Adipose tissue (tissue), 3 donors: ENCODE data around the gene SFSWAP. TPM values are rescaled to one million over a fixed set of nuclear protein-coding genes. Genes with fewer than 3 reads are reported as not detected.
"Not testable (repeated sequence)": the region's sequence is repeated elsewhere in the genome, so short reads cannot be mapped to it uniquely, and the experiment has no call there.

ENCODE experiments used
- H3K27ac ChIP-seq: one replicate; pipeline ENCODE4 v1.5.1; 2013; ENCODE audit warnings: low read depth, low read length
- WGBS, 3 donors: extraction: QIAGEN DNeasy Blood & Tissue Kit; methylation state at CpG; one replicate each; pipeline ENCODE4 v1.1.7; 2013; 5-methylcytosine and 5-hydroxymethylcytosine counted together
- polyA plus RNA-seq, 3 donors: library from polyadenylated mRNA; stranded (reverse); fragments of 200-250 nt; gene quantifications; one replicate each; pipeline ENCODE4 v1.2.3, GENCODE V29; 2013
- donor health status: healthy with polysubstance abuse.
- donor health status: Bipolar disorder and iron deficiency.
- donor health status: healthy.

The SFSWAP gene
- polyA plus RNA-seq, 3 donors: 16.0 to 28.4 (median 18.1) TPM

- WGBS, 3 donors: 77 to 91% (median 87%) methylated on average over 12 of the region's 12 CpGs
- no peak overlapping the region for H3K27ac ChIP-seq
Measured at GRCh38 chr12:131770120-131770519, 59.2 kb downstream of the SFSWAP start.

GRCh38 chr12:131771965-131772364 is 61.1 kb downstream of the SFSWAP start:
- H3K27ac ChIP-seq: no peak overlapping the region
- WGBS, 3 donors: 90 to 92% (median 91%) methylated on average over 10 of the region's 10 CpGs

DNA sequence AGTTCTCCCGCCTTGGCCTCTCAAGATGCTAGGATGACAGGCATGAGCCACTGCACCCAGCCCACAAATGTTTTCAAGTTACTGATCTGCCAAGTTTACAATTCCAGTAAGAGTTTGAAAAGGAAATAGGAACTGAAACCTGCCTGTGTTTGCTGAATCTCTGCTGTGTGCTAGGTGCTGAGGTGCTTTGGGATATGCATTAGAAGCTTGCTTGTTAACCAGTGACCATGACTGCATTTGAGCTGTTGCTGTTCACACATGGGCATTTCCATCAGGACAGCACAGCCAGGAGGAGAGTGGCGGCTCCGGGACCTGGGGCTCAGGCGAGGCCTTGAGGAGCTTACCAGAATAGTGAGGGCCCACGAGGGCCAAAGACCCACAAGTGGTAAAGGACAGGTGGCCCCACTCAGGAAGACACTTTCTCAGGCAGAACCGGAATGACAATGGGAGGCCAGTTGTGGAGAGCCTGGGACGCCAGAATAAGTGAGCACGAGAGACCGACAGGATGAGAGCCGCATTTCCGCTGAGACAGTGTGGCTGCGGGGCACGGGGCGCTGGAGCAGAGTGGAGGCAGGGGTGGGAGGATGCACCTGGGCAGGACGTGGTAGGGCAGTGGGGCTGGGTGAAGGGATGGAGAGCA is 62.8 kb downstream of the SFSWAP start:
- no peak overlapping the region for H3K27ac ChIP-seq
- WGBS, 3 donors: 63 to 80% (median 66%) methylated on average over 15 of the region's 15 CpGs

DNA sequence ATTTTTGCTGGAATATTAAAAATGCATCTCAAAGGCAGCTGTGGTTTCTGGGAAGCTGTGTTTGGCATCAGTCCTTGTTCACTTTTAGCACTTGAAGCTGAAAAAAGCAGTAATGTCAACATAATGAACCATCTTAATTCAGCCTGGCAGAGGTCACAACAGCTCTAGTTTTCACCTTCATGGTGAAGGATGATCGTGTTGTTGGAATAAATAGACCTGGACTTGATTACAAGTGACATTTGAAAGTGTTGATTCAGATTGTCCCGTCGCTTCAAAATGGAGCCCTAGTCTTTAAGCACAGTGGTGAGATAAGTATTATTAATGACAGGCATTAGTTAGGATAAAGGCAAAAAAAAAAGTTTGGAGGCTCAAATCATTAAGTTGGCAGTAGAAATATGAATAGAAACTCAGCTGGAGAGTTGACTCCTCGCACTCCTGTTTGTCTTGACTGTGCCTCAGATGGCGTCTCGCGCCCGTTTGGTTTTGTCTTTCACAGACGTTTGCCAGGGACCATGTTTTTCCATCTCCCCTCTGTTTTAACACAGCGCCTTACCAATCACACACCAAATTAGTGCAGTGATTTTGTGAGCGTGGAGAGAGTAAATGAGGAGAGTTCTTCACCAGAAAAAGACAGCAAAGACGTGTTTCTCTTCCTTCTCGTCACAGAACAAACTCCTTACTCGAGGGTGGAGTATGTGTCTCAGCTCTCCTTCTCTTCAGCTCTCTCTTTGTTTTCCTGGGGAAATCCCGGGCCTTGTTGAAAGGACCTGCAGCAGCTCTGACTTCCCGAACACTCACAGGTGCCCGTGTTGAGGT is 63.9 kb downstream of the SFSWAP start:
- WGBS, 3 donors: 77 to 86% (median 85%) methylated on average over 17 of the region's 17 CpGs

DNA sequence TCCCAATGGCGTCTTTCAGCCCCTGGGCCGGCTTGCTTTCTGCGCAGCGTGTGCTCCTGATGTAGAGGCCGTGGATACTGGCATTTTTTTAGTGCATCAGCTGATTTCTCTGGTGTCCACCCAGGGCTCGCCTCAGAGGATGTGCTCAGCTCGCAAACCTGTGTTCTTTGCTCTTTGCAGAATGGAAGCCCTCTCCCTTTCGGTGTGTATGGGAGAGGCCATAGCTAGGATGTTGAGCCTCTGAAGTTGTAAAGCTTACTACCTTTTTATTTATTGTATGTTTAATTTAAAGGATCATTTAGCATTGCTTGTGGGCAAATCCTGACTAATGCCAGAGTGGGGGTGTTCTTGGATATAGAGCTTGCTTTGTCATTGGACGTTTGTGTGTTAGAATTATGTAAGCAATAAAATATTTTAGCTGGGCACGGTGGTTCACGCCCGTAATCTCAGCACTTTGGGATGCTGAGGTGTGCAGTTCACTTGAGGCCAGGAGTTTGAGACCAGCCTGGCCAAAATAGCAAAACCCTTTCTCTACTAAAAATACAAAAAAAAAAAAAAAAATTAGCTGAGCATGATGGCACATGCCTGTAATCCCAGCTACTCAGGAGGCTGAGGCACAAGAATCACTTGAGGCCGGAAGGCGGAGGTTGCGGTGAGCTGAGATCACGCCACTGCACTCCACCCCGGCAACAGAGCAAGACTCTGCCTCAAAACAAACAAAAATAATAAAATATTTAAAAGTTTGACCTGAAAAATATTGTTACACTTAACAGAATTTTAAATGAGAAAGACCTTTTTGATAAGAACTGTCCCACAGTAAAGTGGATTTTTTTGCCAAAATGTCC is 64.7 kb downstream of the SFSWAP start:
- WGBS, 3 donors: 86 to 88% (median 87%) methylated on average over 17 of the region's 17 CpGs
- H3K27ac ChIP-seq: no peak overlapping the region

More for the DNA sequence above, 63.9 kb downstream of the SFSWAP start:
- no peak overlapping the region for H3K27ac ChIP-seq

- 82 to 90% (median 83%) methylated on average over 14 of the region's 14 CpGs for WGBS, 3 donors
Measured at GRCh38 chr12:131776237-131776889, 65.5 kb downstream of the SFSWAP start.

DNA sequence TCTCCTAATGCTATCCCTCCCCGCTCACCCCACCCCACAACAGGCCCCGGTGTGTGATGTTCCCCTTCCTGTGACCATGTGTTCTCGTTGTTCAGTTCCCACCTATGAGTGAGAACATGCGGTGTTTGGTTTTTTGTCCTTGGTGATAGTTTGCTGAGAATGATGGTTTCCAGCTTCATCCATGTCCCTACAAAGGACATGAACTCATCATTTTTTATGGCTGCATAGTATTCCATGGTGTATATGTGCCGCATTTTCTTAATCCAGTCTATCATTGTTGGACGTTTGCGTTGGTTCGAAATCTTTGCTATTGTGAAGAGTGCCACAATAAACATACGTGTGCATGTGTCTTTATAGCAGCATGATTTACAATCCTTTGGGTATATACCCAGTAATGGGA is 66.4 kb downstream of the SFSWAP start:
- WGBS, 3 donors: 95 to 97% (median 96%) methylated on average over 9 of the region's 9 CpGs
- H3K27ac ChIP-seq: not testable (repeated sequence)

More at GRCh38 chr12:131776237-131776889, 65.5 kb downstream of the SFSWAP start:
- no peak overlapping the region for H3K27ac ChIP-seq

GRCh38 chr12:131779027-131779426 is 68.1 kb downstream of the SFSWAP start:
- WGBS, 3 donors: 96 to 98% (median 97%) methylated on average over 23 of the region's 23 CpGs
- no peak overlapping the region for H3K27ac ChIP-seq

DNA sequence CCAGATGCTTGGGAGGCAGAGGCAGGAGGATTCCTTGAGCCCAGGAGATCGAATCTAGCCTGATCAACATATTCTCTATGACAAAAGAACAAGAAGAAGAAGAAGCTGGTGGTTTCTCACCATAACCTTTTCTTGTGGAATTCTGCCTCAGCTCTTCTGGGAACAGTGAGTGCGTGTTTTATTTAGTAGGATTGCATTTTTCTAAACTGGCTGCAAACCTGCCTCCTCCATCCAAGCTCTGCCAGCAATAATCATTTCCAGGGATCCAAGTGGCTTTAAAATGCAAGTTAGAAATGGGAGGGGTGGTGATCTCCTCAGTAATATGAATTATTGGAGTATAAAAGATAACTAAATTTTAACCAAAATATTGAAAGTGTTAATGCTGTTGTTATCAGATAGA is 71.2 kb downstream of the SFSWAP start:
- no peak overlapping the region for H3K27ac ChIP-seq

GRCh38 chr12:131783915-131784541 is 73.1 kb downstream of the SFSWAP start:
- no peak overlapping the region for H3K27ac ChIP-seq
- 62 to 75% (median 62%) methylated on average over 10 of the region's 10 CpGs for WGBS, 3 donors

More for the DNA sequence above, 71.2 kb downstream of the SFSWAP start:
- WGBS, 3 donors: 94 to 98% (median 96%) methylated on average over 2 of the region's 2 CpGs

GRCh38 chr12:131784909-131785762 is 74.2 kb downstream of the SFSWAP start:
- WGBS, 3 donors: 85 to 88% (median 87%) methylated on average over 30 of the region's 30 CpGs
- no peak overlapping the region for H3K27ac ChIP-seq

DNA sequence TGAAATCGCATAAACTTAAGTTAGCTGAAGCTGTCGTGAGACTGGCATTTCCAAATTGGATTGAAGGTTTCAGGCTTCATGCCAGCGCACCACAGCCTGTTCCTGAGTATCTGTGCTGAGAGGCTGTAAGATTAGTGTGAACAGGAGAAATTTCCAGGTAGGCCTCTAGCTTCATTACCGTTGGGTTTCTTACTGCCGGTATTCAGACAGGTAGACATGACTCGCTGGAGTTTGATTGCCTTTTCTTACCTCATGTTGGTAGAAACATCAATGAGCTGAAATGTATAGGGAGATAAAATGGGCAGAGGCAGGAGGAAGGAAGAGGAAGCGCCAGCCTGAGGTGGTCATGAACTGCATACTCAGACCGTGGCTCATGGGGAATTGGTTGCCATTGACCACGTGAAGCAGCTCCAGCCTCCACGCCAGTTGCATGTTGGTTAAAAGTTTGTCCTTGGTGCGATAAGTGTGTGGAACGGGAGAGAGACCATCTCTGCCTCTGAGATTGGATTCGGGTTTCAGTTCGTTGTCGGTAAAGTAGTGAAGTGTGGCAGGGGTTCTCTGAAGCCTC is 75.0 kb downstream of the SFSWAP start:
- no peak overlapping the region for H3K27ac ChIP-seq
- WGBS, 3 donors: 92% methylated on average over 15 of the region's 15 CpGs

- no peak overlapping the region for H3K27ac ChIP-seq
- 84 to 89% (median 88%) methylated on average over 10 to 15 of the region's 15 CpGs for WGBS, 3 donors
Measured at GRCh38 chr12:131786331-131786730, 75.4 kb downstream of the SFSWAP start.

DNA sequence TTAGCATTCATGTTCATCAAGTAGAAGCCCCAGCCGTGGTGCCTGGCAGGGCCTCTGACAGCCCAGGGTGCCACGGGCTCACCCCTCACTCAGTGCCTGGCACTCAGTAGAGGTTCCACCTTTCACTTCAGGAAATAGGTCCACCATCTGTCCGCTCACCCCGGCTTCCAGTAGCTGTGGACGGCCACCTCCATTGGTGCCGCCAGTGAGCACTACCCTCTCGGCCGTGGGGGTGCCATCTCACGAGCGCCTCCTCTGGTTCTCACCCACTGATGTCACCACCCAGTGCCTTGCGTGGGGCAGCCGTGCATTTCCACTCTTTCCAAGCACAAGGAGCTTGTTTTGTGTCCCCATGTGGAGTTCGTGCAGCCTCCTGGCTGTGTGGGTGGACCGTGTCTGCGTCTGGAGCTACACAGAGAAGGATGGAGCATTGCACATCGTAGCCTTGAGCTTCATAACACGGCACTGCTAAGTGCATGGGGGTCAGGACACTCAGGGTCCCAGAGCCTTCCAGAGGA is 76.3 kb downstream of the SFSWAP start:
- H3K27ac ChIP-seq: no peak overlapping the region
- WGBS, 3 donors: 93 to 95% (median 95%) methylated on average over 17 of the region's 17 CpGs

GRCh38 chr12:131788070-131788469 is 77.2 kb downstream of the SFSWAP start:
- no peak overlapping the region for H3K27ac ChIP-seq
- WGBS, 3 donors: 88 to 90% (median 89%) methylated on average over 11 of the region's 11 CpGs

DNA sequence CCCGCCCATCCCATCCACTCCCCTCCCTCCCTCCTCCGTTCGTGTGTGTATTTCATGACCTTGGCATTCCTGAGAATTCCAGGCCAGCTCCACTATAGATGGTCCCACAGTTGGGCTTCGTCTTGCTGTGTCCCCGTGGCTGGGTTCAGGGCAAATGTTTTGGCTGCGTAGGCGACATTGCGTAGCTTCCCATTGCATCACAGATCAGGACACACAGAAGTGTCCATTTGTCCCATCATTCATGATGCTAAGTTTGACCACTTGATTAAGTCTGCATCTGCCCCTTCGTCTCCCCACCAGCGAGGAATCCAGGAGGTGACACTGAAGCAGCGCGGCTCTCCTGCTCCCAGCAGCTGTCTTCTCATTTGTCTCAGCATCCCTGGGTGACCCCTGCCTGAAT is 78.7 kb downstream of the SFSWAP start:
- 82 to 85% (median 85%) methylated on average over 12 of the region's 12 CpGs for WGBS, 3 donors

More for the DNA sequence above, 78.7 kb downstream of the SFSWAP start:
- H3K27ac ChIP-seq: no peak overlapping the region
